DMS 273 (cell line): ENCODE results near the gene GRM3.
A peak's percentile ranks its signal among the peaks of the same experiment; 100 is the strongest.

Experiments
- DNase-seq: peaks from one replicate; lab custom pipeline; 2025; ENCODE audit not compliant: unreplicated experiment; lab: John Stamatoyannopoulos, UW

The GRM3 gene

DNA sequence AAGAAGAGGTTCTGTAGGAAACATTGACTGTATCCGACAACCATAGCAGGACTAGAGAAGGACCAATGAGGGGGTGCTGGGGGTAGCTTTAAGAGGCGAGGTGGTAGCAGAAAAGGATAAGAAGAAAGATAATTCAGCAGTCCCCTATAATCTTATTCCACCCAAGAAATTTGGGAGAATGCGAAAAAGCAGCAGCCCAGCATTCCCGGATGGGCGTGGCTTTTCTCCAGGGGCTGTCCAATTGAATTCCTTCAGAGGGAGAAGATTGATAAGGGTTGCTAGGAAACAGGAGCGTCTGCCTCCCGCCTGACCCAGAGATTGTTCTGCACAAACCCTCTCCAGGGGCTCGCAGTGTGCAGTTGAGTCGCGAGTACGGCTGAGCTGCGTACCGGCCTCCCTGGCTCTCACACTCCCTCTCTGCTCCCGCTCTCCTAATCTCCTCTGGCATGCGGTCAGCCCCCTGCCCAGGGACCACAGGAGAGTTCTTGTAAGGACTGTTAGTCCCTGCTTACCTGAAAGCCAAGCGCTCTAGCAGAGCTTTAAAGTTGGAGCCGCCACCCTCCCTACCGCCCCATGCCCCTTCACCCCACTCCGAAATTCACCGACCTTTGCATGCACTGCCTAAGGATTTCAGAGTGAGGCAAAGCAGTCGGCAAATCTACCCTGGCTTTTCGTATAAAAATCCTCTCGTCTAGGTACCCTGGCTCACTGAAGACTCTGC is at the start of gene GRM3:
TSS of gene GRM3 (plus strand) at position 349 of the 721 bp plus-strand sequence. CDS start 121,237 bp downstream, outside the sequence.
- peak; percentile 43 for DNase-seq

GRCh38 chr7:86598311-86598710 is 45.4 kb upstream of the GRM3 start:
- peak; percentile 80 for DNase-seq

- peak; percentile 21 for DNase-seq
These were observed 45.0 kb upstream of the GRM3 start for GRCh38 chr7:86598721-86599120.

DNA sequence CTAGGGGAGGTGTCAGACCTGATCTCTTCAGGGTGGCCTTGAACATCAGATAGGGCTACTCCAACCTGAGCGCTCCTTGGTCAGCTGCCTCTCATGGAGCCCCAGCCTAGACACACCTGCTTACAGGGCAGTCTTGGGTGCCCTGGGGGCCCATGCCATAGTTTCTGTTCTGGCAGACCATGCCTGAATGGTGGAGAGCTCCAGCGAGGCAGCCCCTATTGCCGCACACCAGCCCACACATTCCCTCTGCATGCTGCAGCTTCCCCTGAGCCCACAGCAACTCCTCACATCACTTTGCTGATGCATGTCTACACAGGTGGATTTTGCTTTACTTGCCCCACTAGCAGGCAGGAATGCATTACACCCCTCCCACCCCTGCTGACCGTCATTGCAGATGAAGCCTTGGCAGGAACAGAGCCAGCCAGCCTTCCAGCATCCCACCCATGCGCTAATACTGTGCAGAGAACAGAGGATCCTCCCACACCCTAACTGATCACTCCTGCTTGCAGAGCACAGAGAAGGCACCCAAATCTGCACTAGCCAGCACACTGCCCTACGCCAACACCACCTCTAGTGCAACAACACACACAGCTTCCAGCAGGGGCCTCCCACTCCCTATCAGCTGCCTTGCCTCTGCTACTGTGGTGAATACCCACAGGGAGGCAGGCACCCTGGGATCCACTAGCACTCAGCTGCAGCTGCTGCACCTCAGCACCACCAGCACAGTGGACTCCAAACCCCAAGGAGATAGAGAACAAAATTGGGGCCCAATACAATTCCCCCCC is 43.0 kb upstream of the GRM3 start:
- no peak for DNase-seq

DNA sequence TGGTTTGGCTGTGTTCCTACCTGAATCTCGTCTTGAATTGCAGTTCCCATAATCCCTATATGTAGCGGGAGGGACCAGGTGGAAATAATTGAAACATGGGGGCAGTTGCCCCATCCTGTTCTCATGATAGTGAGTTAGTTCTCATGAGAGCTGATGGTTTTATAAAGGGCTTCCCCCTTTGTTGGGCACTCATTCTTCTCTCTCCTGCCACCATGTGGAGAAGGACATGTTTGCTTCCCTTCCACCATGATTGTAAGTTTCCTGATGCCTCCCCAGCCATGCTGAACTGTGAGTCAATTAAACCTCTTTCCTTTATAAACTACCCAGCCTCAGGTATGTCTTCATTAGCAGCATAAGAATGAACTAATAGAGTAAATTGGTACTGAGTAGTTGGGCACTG is 28.0 kb upstream of the GRM3 start:
- DNase-seq = peak; percentile 37

DNA sequence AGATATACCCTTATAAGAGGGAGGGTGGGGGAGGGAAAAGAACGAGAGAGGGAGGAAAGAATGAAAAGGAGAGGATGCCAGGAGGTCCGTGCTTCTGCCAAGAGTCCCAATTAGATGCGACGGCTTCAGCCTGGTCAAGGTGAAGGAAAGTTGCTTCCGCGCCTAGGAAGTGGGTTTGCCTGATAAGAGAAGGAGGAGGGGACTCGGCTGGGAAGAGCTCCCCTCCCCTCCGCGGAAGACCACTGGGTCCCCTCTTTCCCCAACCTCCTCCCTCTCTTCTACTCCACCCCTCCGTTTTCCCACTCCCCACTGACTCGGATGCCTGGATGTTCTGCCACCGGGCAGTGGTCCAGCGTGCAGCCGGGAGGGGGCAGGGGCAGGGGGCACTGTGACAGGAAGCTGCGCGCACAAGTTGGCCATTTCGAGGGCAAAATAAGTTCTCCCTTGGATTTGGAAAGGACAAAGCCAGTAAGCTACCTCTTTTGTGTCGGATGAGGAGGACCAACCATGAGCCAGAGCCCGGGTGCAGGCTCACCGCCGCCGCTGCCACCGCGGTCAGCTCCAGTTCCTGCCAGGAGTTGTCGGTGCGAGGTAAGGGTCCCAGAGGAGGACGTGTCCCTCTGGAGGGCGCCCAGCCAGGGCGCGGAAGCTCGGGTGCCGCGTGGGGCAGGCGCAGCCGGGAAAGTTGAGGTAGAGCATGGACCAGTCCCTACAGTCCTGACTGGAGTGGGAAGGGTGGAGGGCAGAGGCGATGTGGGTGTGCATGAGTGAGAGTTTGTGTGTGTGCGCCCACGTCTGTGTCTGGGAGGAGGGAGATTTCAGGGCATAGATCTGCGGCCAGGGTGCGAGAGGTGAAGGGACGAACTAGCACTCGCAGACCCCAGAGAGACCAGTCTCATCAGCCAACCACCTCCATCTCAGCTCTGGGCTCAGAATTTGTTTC is 844 bp downstream of the GRM3 start:
- no peak for DNase-seq

- DNase-seq = no peak
These were observed 1.5 kb downstream of the GRM3 start for GRCh38 chr7:86645225-86645608.

GRCh38 chr7:86645676-86646276 is 2.1 kb downstream of the GRM3 start:
- no peak for DNase-seq

DNA sequence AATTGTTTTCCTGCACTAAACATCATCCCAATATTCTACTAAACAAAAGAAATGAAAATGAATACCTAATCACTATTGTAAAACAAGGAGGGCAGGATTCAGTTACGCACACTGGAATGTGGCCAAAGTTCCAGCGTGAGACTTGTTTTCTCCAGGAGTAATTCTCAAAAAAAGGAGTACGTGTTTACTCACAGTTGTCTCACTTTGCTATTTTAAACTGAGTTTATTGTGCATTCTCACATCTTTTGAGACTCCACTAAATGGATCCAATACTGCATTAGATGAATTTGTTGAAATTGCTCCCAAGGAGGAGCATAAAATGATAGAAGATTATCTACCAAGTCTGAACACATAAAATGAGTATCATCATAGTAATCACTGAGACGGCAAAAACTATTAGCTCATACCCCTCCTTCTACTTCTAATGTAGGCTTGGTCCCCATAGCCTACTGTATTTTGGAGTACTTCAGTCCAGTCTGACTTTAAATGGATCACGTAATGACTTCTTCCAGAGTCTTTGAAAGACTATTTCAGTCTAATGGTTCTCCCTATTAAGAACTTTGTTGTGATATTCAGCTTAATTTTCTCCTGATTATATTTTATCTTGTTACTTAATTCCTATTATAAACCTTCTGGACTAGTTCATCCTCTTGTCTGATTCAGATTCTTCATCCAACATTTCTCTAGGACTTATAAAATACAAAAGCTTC is 3.8 kb downstream of the GRM3 start:
- no peak for DNase-seq

GRCh38 chr7:86648169-86648568 is 4.5 kb downstream of the GRM3 start:
- DNase-seq = no peak

- peak; percentile 7 for DNase-seq
These were observed 10.4 kb downstream of the GRM3 start for GRCh38 chr7:86653919-86654659.

DNA sequence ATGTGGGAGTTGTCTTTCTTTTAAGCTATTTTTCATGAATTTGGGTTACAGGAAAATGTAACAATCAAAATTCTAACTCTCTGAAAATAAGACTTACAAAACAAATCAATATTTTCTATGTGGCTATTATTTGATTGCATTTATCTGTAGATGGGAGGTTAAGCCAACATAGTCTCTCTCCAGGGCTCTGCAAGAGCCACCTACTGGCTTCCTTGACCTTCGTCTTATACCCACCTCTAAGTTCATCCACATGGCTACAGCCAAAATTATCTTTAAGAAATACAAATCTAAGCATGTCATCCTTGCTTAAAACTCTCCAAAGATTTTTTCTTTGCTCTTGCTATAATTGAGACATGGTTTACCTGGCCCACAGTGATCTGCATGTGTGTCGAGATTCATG is 14.2 kb downstream of the GRM3 start:
- DNase-seq = no peak

DNA sequence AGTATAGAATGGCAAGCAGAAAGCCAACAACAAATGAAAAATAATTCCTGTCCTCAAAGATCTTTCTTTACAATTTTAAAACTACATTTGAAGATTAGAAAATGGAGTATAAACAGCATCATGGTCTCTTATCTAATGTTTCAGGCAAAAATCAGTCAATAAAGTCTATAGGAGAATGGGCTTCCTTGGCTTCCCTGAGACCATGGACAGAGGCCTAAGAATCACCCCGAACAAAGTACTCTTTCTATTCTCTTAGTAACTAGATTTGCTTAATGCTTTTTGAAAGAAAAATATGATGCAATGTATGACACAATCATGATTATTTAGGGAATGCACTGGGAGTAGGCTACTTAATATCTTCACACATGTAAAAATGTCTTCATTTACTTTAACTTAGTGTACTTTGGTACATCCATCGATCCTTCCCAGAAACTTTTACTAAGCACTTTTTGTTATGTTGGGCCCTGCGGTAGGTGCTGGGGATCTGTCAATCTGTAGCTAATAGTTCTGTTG is 17.3 kb downstream of the GRM3 start:
- no peak for DNase-seq

DNA sequence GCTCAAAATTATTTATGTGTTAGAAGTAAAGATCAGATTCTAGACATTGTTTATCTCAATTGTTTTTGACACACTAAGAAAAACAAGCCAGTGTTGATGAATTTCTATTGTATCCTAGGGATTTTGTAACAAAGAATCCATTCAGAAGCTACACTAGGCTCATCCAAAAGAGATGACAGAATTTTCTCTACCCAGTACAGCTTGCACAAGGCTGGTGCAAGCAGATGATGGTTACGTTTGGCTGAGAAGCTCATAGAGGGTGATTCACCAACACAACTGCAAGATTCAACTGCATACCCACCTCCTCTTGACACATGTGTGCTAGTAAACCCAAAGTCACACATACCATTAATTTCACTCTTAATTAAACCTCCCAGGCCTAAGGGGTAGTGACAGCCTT is 20.8 kb downstream of the GRM3 start:
- no peak for DNase-seq

DNA sequence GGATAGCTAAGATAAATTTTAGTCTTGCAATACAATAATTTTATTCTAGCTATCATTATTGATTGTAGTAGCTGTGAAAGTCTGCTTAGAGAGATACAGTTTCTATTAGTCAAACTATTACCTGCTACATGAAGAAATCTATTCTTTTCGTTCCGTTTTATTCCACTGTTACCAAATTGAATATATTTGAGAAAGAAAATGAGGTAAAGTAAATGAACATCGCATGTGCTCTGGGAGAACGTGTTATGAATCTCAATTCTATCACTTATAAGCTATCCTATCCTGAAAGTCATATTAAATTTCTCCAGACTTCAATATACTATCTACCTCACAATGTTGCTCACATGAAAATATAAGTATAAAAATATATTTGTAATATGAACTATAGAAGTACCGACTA is 21.3 kb downstream of the GRM3 start:
- no peak for DNase-seq

DNA sequence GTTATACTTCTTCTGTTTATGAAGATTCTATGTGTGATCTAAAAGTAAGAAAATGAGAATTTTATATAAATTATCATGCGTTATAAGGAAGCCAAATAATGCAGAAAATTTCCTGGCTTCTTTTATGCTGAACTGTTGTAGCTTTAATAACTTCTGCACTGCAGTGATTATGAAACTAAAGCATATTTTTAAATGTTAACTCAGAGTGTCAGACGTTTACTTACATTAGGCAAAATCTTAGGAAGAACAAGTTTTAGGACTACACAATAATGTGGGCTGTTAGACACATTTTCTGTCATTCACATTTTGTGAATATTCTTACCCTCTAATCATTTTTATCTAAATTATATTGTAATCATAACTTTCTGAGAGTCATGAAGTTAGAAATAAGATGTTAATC is 22.0 kb downstream of the GRM3 start:
- no peak for DNase-seq

DNA sequence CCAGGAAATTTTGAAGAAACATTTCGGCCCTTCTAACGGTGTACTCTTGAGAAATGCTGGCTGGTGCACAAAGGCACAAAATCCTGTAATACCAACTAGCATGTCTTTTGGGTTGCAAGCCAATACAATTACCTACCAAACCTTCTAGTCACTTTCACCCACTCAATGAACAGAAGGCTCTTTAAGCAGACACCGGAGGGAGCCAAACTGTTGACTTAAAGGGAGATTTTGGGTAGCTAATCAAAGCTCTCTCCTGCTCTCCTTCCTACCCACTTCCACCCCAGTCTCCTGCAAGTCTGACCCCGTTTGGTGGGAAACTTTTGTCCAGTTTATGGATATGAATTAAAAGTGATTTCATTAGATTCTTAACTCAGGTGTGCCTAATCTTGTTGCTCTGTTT is 24.0 kb downstream of the GRM3 start:
- DNase-seq = no peak

DNA sequence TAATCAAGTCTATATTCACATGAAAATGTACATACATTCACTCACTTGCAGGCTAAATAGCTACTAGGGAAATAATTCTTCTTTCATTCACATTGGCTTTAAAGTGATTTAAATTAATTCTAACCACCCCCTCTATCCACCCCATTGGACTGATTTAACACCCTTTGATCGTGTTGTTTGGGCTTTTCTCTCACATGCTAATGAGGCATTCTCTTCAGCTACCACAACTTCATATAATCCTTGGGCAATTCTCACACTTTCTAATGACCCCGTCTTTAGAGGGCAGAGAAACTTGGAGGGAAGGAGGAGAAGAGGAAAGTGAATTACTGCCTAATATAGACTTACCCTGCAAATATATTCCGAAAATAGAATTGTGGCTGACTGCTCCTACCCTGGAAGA is 24.6 kb downstream of the GRM3 start:
- no peak for DNase-seq

GRCh38 chr7:86687831-86688230 is 44.1 kb downstream of the GRM3 start:
- no peak for DNase-seq

GRCh38 chr7:86689363-86689762 is 45.7 kb downstream of the GRM3 start:
- no peak for DNase-seq
